Spinal cord (tissue), 10 donors: ENCODE data around the gene TJP1. TPM values are rescaled to one million over a fixed set of nuclear protein-coding genes. Genes with fewer than 3 reads are reported as not detected.
"Not testable (repeated sequence)": the region's sequence is repeated elsewhere in the genome, so short reads cannot be mapped to it uniquely, and the experiment has no call there.

ENCODE experiments used
- DNase-seq, 6 donors: peaks; one replicate each; pipeline versions ENCODE4 v3.0.0 to v3.0.0-alpha.2; 2013 to 2015; ENCODE audit warnings: low spot score in 6 of 6, low read depth in 4 of 6
- H3K27ac ChIP-seq: one replicate; pipeline ENCODE4 v1.5.1; 2013; ENCODE audit warnings: low read depth, low read length, control low read depth
- H3K27me3 ChIP-seq: one replicate; pipeline ENCODE4 v1.6.1; 2013; ENCODE audit warnings: low read length; ENCODE audit not compliant: control insufficient read depth, insufficient read depth
- H3K36me3 ChIP-seq: one replicate; pipeline ENCODE4 v1.6.1; 2013; ENCODE audit warnings: low read length; ENCODE audit not compliant: control insufficient read depth, insufficient read depth
- H3K4me1 ChIP-seq: one replicate; pipeline ENCODE4 v1.6.1; 2013; ENCODE audit warnings: low read length; ENCODE audit not compliant: control insufficient read depth, insufficient read depth
- H3K4me3 ChIP-seq: one replicate; pipeline ENCODE4 v1.5.1; 2013; ENCODE audit warnings: low read depth, low read length, control low read depth
- H3K9me3 ChIP-seq: one replicate; pipeline ENCODE4 v1.6.1; 2013; ENCODE audit warnings: low read length; ENCODE audit not compliant: control insufficient read depth, insufficient read depth
- WGBS: methylation state at CpG from one replicate; pipeline ENCODE4 v1.1.5; 2013; ENCODE audit warnings: missing lambda C conversion rate; ENCODE audit not compliant: insufficient coverage; 5-methylcytosine and 5-hydroxymethylcytosine counted together
- polyA plus RNA-seq, 2 donors: library from polyadenylated mRNA; unstranded; fragments of 120-200 nt; gene quantifications; one replicate each; pipeline ENCODE4 v1.2.1, GENCODE V29; 2013; ENCODE audit not compliant: insufficient read length in 2 of 2
- total RNA-seq, 2 donors: library from RNA; depleted of rRNA in 1 of 2; stranded (reverse); fragments of 120-200 nt in 1 of 2; fragments of >200 nt in 1 of 2; gene quantifications; one replicate each; pipeline versions ENCODE4 v1.2.3 to v1.2.4, GENCODE V29; 2013 to 2014
- donor health status: healthy.

Gene TJP1
- total and polyA plus RNA-seq, 4 donors = 95.2 to 192 (median 127) TPM

- Histone ChIP-seq H3K9me3 (no peaks in the 10 kb centered on the region), H3K36me3 (no peaks in the 10 kb centered on the region), H3K4me3 (no peak overlapping the region), H3K27me3 (no peaks in the 10 kb centered on the region), H3K27ac (no peak overlapping the region), H3K4me1 (no peaks in the 10 kb centered on the region)
- DNase-seq = no peak
- WGBS = no CpG with 5 or more reads among the region's 4 CpGs
Observed at GRCh38 chr15:29788433-29789034, 33.7 kb downstream of the TJP1 start.

DNA sequence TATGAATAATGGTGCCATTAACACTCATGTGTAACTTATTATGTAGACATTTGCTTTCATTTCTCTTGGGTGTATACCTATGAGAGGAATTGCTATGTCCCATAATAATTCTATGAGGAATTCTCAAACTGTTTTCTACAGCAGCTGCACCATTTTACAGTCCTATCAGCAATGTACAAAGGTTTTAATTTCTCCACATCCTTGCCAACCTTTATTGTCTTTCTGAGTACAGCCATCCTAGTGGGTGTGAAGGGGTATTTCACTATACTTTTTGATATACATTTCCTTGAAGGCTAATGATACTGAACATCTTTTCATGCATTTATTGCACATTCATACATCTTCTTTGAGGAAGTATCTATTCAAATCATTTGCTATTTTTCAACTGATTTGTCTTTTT lies 34.5 kb downstream of the TJP1 start:
- H3K4me1 ChIP-seq = no peaks in the 10 kb centered on the region
- no peak overlapping the region for H3K4me3 ChIP-seq

DNA sequence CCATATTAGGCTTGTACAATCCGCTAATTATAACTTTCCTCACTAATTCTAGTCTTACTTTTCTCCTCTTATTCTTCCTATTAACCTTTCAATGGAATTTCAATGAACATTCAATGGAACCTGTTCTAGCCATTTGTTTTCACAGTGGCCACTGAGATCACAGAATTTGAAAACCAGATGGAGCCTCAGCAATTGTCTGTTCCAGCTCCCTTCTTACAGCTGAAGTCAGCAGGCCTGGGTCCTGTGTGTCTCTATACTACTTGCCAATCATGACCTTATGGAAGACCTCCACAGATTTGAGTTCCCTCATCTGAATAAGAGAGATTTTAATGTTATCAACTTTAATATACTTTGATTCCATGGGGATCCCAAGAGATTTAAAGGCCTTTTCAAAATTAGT lies 36.6 kb downstream of the TJP1 start:
- 89% methylated on average over 1 of the region's 1 CpG for WGBS
- H3K4me1 ChIP-seq = no peaks in the 10 kb centered on the region
- no peak for DNase-seq

More for the DNA sequence above, 34.5 kb downstream of the TJP1 start:
- Histone ChIP-seq H3K27me3 (no peaks in the 10 kb centered on the region), H3K36me3 (no peaks in the 10 kb centered on the region), H3K27ac (no peak overlapping the region), H3K9me3 (no peaks in the 10 kb centered on the region)
- no peak for DNase-seq

GRCh38 chr15:29785136-29785535 lies 37.1 kb downstream of the TJP1 start:
- no peak overlapping the region for H3K4me3 ChIP-seq
- H3K9me3 ChIP-seq = no peaks in the 10 kb centered on the region
- H3K36me3 ChIP-seq = no peaks in the 10 kb centered on the region
- no peak for DNase-seq
- H3K27me3 ChIP-seq = no peaks in the 10 kb centered on the region
- H3K27ac ChIP-seq = no peak overlapping the region
- WGBS = no CpG with 5 or more reads among the region's 2 CpGs
- H3K4me1 ChIP-seq = no peaks in the 10 kb centered on the region

More for the DNA sequence above, 36.6 kb downstream of the TJP1 start:
- Histone ChIP-seq H3K27me3 (no peaks in the 10 kb centered on the region), H3K27ac (no peak overlapping the region), H3K36me3 (no peaks in the 10 kb centered on the region), H3K4me3 (no peak overlapping the region), H3K9me3 (no peaks in the 10 kb centered on the region)

GRCh38 chr15:29784413-29784812 lies 37.9 kb downstream of the TJP1 start:
- H3K27ac ChIP-seq = no peak overlapping the region
- no peaks in the 10 kb centered on the region for H3K27me3 ChIP-seq
- H3K9me3 ChIP-seq = peaks cover 1% of the 10 kb centered on the region
- no peak overlapping the region for H3K4me3 ChIP-seq
- H3K4me1 ChIP-seq = no peaks in the 10 kb centered on the region
- no peaks in the 10 kb centered on the region for H3K36me3 ChIP-seq
- DNase-seq = no peak
- 74% methylated on average over 3 of the region's 7 CpGs for WGBS

DNA sequence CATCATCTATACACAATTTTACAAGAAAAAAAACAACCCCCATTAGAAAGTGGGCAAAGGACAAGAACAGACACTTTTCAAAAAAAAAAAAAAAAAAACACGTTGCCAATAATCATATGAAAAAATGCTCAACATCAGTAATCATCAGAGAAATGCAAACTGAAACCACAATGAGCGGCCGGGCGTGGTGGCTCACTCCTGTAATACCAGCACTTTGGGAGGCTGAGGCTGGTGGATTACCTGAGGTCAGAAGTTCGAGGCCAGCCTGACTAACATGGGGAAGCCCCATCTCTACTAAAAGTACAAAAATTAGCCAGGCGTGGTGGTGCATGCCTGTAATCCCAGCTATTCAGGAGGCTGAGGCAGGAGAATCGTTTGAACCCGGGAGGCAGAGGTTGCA lies 39.5 kb downstream of the TJP1 start:
- H3K4me3 ChIP-seq, DNase-seq, H3K36me3 ChIP-seq, H3K9me3 ChIP-seq, H3K27ac ChIP-seq, H3K27me3 ChIP-seq, H3K4me1 ChIP-seq: not testable (repeated sequence)
- 74% methylated on average over 6 of the region's 8 CpGs for WGBS

DNA sequence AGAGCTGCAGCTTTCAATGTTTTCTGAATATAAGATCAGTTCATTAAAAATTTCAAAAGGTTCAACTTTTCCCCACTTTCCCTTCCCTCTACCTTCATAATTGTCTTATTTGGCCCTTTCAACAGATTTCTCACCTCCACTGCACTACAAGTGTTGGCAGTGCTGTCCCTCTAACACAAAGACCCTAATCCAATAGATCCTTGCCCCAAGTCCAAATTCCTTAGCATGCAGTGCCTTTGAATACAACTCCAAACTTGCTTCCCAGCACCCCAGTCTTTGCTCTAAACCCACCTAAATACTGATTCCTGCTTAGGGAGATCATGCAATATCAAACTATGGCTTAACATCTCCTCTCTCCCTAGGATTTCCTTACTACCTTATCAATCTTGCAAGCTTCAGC lies 43.9 kb downstream of the TJP1 start:
- H3K4me3 ChIP-seq = no peak overlapping the region
- H3K27me3 ChIP-seq = no peaks in the 10 kb centered on the region
- H3K27ac ChIP-seq = no peak overlapping the region
- no peaks in the 10 kb centered on the region for H3K36me3 ChIP-seq
- no peak for DNase-seq
- peaks cover 1% of the 10 kb centered on the region for H3K9me3 ChIP-seq
- no peaks in the 10 kb centered on the region for H3K4me1 ChIP-seq

DNA sequence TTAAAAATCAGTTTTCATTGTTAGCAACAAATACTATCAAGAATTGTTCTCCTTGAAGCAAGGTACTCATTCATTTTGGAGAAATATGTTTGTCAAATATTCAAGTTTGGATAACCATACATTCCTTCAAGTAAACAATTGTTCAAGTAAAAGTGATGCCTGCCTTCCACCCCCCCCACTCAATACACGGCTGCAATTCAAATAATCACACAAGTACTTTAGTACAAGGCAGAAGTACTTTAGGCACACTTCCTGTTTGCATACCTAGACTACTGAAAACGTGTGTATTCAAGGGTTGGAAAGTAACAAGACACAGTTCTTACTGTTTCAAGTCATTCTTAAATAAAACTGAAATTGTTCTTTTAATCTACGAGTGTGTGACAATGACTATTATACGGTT lies 45.4 kb downstream of the TJP1 start:
- Histone ChIP-seq H3K9me3 (peaks cover 1% of the 10 kb centered on the region), H3K27ac (no peak overlapping the region)
- no CpG with 5 or more reads among the region's 4 CpGs for WGBS

GRCh38 chr15:29774900-29775299 lies 47.4 kb downstream of the TJP1 start:
- H3K9me3 ChIP-seq = peaks cover 1% of the 10 kb centered on the region
- no peak overlapping the region for H3K27ac ChIP-seq
- no peaks in the 10 kb centered on the region for H3K4me1 ChIP-seq
- H3K27me3 ChIP-seq = no peaks in the 10 kb centered on the region
- peaks cover 10% of the 10 kb centered on the region for H3K36me3 ChIP-seq
- no peak for DNase-seq
- no CpG with 5 or more reads among the region's 6 CpGs for whole genome bisulfite sequencing
- H3K4me3 ChIP-seq = no peak overlapping the region

More for the DNA sequence above, 45.4 kb downstream of the TJP1 start:
- H3K4me1 ChIP-seq = no peaks in the 10 kb centered on the region
- DNase-seq = no peak
- H3K36me3 ChIP-seq = no peaks in the 10 kb centered on the region
- H3K27me3 ChIP-seq = no peaks in the 10 kb centered on the region
- H3K4me3 ChIP-seq = no peak overlapping the region

GRCh38 chr15:29773816-29774215 lies 48.5 kb downstream of the TJP1 start:
- peaks cover 11% of the 10 kb centered on the region for H3K36me3 ChIP-seq
- DNase-seq = no peak
- H3K27me3 ChIP-seq = no peaks in the 10 kb centered on the region
- no peak overlapping the region for H3K4me3 ChIP-seq
- no peaks in the 10 kb centered on the region for H3K4me1 ChIP-seq
- no CpG with 5 or more reads among the region's 1 CpG for WGBS
- no peak overlapping the region for H3K27ac ChIP-seq
- H3K9me3 ChIP-seq = no peaks in the 10 kb centered on the region
